Renal cortical epithelial cell (primary cell): ENCODE measurements around the gene FUT8. TPM values are rescaled to one million over a fixed set of nuclear protein-coding genes. Genes with fewer than 3 reads are reported as not detected.
A peak's percentile ranks its signal among the peaks of the same experiment; 100 is the strongest.
"Not testable (repeated sequence)": the region's sequence is repeated elsewhere in the genome, so short reads cannot be mapped to it uniquely, and the experiment has no call there.

Experiments used
- DNase-seq: peaks from one replicate; pipeline ENCODE4 v3.0.0-alpha.2; 2011; ENCODE audit warnings: low read depth
- total RNA-seq: library from RNA; depleted of rRNA; stranded (reverse); fragments of >200 nt; gene quantifications from 2 replicates; pipeline ENCODE4 v1.2.3, GENCODE V29; 2014

Gene FUT8
- total RNA-seq, 1 donor from 2014 or later, result 139 TPM

- no peak for DNase-seq
Measured at GRCh38 chr14:65419593-65420252, 7.2 kb downstream of the FUT8 start.

- DNase-seq, result peak; percentile 86
Measured at GRCh38 chr14:65421201-65421981, 8.9 kb downstream of the FUT8 start.

- DNase-seq, result no peak
Measured at GRCh38 chr14:65422088-65422834, 9.7 kb downstream of the FUT8 start.

GRCh38 chr14:65423982-65424381 lies 11.5 kb downstream of the FUT8 start:
- DNase-seq, result no peak

GRCh38 chr14:65424531-65424930 lies 12.0 kb downstream of the FUT8 start:
- DNase-seq, result no peak

- no peak for DNase-seq
Measured at GRCh38 chr14:65425885-65426284, 13.4 kb downstream of the FUT8 start.

- not testable (repeated sequence) for DNase-seq
Measured at GRCh38 chr14:65426902-65427301, 14.4 kb downstream of the FUT8 start.

- no peak for DNase-seq
Measured at GRCh38 chr14:65428691-65429090, 16.2 kb downstream of the FUT8 start.

- no peak for DNase-seq
Measured at GRCh38 chr14:65429757-65430156, 17.2 kb downstream of the FUT8 start.

GRCh38 chr14:65431245-65431644 lies 18.7 kb downstream of the FUT8 start:
- DNase-seq, result no peak

GRCh38 chr14:65431951-65432350 lies 19.4 kb downstream of the FUT8 start:
- DNase-seq, result peak; percentile 35

- no peak for DNase-seq
Measured at GRCh38 chr14:65432361-65432948, 19.9 kb downstream of the FUT8 start.

GRCh38 chr14:65433157-65433556 lies 20.6 kb downstream of the FUT8 start:
- no peak for DNase-seq

GRCh38 chr14:65433646-65434045 lies 21.1 kb downstream of the FUT8 start:
- no peak for DNase-seq

GRCh38 chr14:65434216-65434850 lies 21.8 kb downstream of the FUT8 start:
- no peak for DNase-seq

GRCh38 chr14:65438266-65438933 lies 25.9 kb downstream of the FUT8 start:
- no peak for DNase-seq

- DNase-seq, result no peak
Measured at GRCh38 chr14:65439117-65439516, 26.6 kb downstream of the FUT8 start.

GRCh38 chr14:65440230-65440629 lies 27.7 kb downstream of the FUT8 start:
- no peak for DNase-seq

- no peak for DNase-seq
Measured at GRCh38 chr14:65444230-65444629, 31.7 kb downstream of the FUT8 start.

- no peak for DNase-seq
Measured at GRCh38 chr14:65446159-65446558, 33.6 kb downstream of the FUT8 start.

GRCh38 chr14:65449647-65450046 lies 37.1 kb downstream of the FUT8 start:
- no peak for DNase-seq
